GM12872 (cell line): Measurements from ENCODE around the gene RBM39.
A peak's percentile ranks its signal among the peaks of the same experiment; 100 is the strongest.

ENCODE experiments used
- TF ChIP-seq, protein P1 (sequence below): IDR thresholded peaks from 3 replicates; pipeline ENCODE4 v1.5.1; 2011; ENCODE audit warnings: low read depth, mild to moderate bottlenecking, low read length, moderate library complexity; ENCODE audit not compliant: insufficient read depth

The RBM39 gene

DNA sequence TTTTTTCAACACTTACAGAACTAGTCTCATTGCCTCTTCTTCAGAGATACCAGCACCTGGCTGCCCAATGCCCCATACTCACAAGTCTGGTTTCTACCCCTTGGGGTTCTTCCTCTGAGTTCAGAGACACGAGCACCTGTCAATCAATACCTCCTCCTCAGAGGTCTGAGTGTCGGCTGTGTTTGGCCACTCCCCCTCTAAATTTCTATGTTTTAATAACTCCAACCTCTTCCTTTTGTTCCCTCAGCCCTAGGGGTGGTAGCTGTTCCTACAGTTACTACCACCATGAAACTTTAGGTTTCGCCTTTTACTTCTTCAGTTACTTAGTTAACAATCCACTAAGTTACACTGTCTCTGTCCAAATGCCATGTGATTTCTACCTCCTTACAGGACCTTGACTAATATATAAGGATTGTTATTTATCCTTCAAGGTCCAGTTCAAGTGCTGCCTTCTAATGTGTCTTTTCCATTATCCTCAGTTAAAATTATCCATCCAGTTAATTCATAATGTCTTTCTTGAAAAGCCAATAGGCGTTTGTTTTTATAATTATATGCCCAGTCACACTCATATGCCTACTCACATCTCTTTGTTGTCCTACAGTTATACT is 15.1 kb upstream of the RBM39 start:
- TF ChIP-seq, protein P1, sequence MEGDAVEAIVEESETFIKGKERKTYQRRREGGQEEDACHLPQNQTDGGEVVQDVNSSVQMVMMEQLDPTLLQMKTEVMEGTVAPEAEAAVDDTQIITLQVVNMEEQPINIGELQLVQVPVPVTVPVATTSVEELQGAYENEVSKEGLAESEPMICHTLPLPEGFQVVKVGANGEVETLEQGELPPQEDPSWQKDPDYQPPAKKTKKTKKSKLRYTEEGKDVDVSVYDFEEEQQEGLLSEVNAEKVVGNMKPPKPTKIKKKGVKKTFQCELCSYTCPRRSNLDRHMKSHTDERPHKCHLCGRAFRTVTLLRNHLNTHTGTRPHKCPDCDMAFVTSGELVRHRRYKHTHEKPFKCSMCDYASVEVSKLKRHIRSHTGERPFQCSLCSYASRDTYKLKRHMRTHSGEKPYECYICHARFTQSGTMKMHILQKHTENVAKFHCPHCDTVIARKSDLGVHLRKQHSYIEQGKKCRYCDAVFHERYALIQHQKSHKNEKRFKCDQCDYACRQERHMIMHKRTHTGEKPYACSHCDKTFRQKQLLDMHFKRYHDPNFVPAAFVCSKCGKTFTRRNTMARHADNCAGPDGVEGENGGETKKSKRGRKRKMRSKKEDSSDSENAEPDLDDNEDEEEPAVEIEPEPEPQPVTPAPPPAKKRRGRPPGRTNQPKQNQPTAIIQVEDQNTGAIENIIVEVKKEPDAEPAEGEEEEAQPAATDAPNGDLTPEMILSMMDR: no peak

GRCh38 chr20:35756404-35756803 is 14.3 kb upstream of the RBM39 start:
- TF ChIP-seq, protein P1: no peak

GRCh38 chr20:35750611-35751010 is 8.6 kb upstream of the RBM39 start:
- TF ChIP-seq, protein P1: no peak

- TF ChIP-seq, protein P1: no peak
Measured at GRCh38 chr20:35743693-35744491, 1.8 kb upstream of the RBM39 start.

- TF ChIP-seq, protein P1: no peak
Measured at GRCh38 chr20:35742741-35743523, 872 bp upstream of the RBM39 start.

- TF ChIP-seq, protein P1: peak; percentile 31; the same call in 1 of the 3 replicates
Measured at GRCh38 chr20:35739294-35740163, 2.5 kb downstream of the RBM39 start.
